Subcutaneous preadipocyte (primary cell): ENCODE data around the gene CXorf38. TPM values are rescaled to one million over a fixed set of nuclear protein-coding genes. Genes with fewer than 3 reads are reported as not detected.

ENCODE experiments used
- total RNA-seq: library from RNA; depleted of rRNA; stranded (reverse); fragments of >200 nt; gene quantifications from 2 replicates; pipeline ENCODE4 v1.2.3, GENCODE V29; 2012

The CXorf38 gene, protein sequence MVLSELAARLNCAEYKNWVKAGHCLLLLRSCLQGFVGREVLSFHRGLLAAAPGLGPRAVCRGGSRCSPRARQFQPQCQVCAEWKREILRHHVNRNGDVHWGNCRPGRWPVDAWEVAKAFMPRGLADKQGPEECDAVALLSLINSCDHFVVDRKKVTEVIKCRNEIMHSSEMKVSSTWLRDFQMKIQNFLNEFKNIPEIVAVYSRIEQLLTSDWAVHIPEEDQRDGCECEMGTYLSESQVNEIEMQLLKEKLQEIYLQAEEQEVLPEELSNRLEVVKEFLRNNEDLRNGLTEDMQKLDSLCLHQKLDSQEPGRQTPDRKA
- 12.1 and 16.4 TPM in 2 replicates for total RNA-seq

DNA sequence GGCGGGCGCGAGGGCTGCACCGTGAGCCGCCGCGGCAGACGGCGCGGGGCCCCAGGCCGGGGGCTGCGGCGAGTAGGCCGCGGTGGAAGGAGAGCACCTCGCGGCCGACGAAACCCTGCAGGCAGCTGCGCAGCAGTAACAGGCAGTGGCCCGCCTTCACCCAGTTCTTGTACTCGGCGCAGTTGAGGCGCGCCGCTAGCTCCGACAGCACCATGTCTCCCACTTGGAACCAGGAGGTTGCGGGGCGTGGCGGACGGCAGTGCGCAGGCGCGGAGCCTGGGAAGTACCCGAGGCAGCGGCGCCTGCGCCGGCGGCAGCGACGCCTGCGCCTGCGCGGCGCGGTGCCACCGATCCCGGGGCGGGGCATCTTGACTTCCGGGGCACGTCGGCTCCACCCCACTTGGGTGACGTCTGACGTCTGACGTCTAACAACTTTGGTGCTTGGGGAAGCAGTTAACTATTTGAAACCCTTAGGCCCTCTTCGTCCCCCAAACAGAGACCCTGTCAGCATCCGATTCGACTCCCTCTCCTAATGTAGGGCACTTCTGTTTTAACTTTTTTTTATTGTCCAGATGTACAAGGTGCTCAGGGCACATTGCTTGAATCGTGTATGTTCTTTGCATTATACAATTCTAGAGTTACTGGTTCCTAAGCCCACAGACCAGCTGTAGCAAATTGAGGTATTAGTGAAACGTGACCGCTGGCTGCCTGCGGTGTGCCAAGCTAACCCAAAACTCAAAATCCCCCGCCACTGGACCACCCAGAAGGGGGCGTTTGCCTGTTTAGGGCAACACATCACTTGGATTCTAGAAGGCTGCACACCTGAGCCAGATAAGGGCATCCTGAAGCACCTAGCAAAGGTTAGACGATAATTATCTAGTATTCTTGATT is at the start of gene CXorf38:
Gene CXorf38, minus strand, starts transcription at position 255 of the 891 bp plus-strand sequence. Its CDS starts 41 bp downstream, at position 214.

DNA sequence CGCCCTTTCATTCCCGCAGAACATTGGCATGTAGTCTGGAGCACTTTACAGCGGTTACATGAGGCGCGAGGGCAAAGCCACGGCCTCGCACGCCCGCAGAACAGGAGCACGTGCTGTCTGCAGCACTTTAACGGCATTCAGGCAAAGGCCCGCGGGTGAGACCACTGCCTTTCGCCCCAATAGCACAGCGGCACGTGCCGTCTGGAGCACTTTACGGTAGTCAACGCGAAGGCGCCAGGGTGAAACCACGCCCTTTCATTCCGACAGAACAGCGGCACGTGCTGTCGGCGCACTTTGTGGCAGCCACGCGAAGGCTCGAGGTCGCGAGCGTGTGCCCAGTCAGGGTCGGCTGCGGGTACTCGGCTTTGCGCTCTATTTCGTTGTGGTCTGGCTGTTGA is 24.2 kb downstream of the CXorf38 start, which contains the start of gene MPC1L:
Gene MPC1L, plus strand, starts transcription at position 290 of the 398 bp plus-strand sequence. CDS start 138 bp downstream, outside the sequence.

DNA sequence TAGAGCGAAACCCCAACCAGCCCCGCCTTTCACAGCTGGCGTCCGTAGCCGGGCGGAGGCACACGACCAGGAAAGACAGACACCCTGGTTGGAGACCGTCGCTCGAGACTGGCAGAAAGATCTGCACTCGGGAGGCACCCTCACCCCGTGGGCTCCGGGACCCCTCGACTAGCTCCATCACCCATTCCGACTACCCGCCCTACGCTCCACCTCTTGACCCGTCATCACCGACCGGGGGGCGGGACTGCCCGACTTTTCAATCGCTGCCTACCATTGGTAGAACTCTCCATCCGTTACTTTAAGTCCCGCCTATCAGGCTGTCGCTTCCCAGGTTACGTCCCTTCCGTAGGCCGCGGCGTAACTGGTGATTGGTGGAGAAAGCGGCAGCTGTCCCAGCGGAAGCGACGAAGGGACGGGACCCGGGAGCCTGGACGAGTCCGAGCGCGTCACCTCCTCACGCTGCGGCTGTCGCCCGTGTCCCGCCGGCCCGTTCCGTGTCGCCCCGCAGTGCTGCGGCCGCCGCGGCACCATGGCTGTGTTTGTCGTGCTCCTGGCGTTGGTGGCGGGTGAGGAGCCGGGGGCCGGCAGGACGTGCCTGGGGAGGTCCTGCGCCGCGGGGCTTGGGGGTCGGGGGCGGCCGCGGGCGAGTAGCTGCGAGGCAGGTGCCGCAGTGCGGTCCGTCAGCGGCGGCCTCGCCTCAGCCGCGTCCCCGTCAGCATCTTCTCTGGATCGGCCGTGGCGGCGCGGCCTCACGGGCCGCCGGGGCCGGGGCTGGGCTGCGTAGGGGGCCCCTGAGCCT is 66.6 kb downstream of the CXorf38 start, which contains the start of gene ATP6AP2:
Gene ATP6AP2, plus strand, starts transcription at position 434 of the 799 bp plus-strand sequence. Its CDS starts 96 bp downstream, at position 530.

Other genes with a start within 250 kb of the CXorf38 start
- gene ATP6AP2, start 66.6 kb downstream of the CXorf38 start, total RNA-seq: 74.9 and 110 TPM in 2 replicates
- gene MPC1L, start 24.1 kb downstream of the CXorf38 start, total RNA-seq: not detected in 2 replicates
- 16.2 and 20.1 TPM in 2 replicates for gene MED14, start 88.0 kb upstream of the CXorf38 start, total RNA-seq